ENCODE results near the gene MYH15.

Gene MYH15

DNA sequence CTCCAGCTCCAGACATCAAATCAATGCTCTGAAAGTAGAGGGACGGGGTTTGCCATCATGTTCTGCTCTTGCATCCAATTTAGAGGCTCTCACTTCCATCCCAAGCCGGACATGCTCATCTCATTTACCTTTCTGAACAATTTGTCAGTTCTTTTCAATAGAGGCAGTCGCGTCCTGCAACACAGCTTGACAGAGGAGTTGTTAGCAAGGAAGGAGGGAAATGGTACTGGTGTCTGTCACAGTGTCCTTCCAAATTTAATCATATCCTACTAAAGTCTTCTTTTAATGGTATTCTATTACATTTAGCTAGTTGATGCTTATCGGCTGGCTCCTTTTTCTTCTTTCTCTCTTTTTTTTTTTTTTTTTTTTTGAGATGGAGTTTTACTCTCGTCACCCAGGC lies 168.5 kb downstream of the MYH15 start:
- FAIRE-seq (no peak), DNase-seq (ENCODE audit: low spot score) (no peak)

DNA sequence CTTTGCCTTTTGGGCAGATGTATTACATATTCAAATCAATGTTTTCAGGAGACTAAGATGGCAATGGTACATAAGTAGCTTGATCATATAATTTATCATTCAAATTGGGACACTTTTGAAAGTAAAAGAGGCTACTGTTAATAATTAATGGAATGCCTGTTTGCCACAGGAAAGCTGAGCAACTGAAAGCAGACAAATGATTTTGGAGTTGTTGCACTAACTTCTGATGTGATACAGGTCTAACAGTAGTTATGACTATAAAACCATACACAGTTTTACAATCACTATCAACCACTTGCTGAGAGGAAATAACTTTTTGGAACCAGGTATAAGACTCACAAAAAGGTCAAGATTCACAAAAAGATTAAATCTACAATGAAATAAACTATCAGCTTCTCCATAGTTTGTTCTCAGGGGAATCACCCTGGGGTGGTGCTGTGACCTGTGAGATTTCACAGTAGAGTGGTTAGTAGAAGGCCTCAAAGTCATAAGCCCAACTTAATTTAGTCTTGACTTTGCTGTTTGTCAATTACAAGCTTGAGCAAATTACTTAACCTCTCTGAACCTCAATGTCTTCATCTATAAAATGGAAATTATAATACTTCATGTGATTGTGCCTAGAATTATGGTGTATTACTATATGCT lies 171.4 kb downstream of the MYH15 start:
- DNase-seq (ENCODE audit: low spot score) = no peak
- no peak for FAIRE-seq

DNA sequence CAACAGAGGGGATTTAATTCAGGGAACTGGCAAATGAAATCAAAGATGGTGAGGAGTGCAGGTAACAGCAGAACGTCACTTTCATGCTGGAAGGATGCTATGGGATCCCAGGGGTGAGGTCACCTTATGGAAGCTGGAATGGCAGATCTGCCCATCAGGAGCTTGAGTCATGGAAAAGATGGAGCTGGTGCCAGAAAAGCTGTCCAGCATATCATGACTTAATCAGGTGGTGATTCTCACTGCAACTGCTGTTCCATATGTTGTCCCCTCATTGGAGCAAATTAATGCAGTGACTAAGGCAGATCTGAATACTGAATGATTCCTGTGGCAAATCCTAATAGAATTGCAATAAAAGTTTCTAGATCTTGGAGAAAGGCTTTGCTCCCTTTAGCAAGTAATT lies 175.7 kb downstream of the MYH15 start:
- FAIRE-seq (no peak), DNase-seq (ENCODE audit: low spot score) (no peak)

DNA sequence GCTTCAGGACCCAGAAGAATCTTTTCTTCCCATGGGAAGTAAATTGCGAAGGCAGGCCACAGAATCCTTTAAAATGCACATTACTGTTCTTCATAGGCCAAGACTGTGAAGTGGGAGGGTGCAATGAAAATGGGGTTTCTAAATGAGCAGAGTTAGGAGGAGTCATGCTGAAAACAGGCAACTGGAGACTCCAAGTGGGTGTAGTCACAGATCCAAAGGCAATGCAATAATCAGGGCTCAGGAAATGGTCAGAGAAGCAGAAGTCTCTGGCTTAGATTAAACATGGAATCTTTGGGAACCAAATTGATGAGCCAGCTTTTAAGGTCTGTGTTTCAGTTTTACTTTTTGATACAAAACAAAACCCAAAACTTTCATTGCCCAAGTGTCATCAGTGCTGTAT lies 176.4 kb downstream of the MYH15 start:
- DNase-seq (ENCODE audit: low spot score) (no peak), FAIRE-seq (no peak)

DNA sequence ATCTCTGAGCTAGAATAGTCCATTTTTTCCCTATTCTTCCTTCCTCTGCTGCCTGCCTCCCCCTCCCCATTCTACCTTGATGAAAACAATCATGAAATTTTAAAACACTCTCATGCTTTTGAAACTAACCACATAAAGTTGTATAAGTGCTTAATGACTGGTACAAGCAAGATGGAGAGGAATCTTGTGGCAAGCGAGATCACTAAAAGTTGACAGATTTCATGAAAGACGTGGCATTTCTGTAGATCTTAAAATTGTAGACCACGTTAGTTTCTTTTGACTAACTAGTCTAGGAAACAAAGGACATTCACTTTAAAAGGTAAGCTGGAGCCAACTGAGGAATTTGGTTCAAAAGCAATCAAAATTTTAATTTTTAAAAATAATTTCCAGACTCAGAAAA lies 178.6 kb downstream of the MYH15 start:
- FAIRE-seq (no peak), DNase-seq (ENCODE audit: low spot score) (no peak)
